Skin epidermis (tissue), 12 donors: ENCODE results near the gene MRPL38.
"Not testable (repeated sequence)": the region's sequence is repeated elsewhere in the genome, so short reads cannot be mapped to it uniquely, and the experiment has no call there.

Source experiments
- H3K27ac ChIP-seq, 21 experiments: fragments of 200-600 bp; sonication (generic) in 11 of 21; one replicate each; pipeline ENCODE4 v1.5.0; 2020; ENCODE audit warnings: mild to moderate bottlenecking in 3 of 21, inconsistent platforms in 2 of 21, moderate library complexity in 2 of 21
- H3K4me3 ChIP-seq, 7 experiments: fragments of 200-600 bp; sonication (generic) in 2 of 7; one replicate each; pipeline ENCODE4 v1.5.0; 2020; ENCODE audit warnings: inconsistent platforms in 2 of 7, mild to moderate bottlenecking in 2 of 7, moderate library complexity in 1 of 7

Gene MRPL38

DNA sequence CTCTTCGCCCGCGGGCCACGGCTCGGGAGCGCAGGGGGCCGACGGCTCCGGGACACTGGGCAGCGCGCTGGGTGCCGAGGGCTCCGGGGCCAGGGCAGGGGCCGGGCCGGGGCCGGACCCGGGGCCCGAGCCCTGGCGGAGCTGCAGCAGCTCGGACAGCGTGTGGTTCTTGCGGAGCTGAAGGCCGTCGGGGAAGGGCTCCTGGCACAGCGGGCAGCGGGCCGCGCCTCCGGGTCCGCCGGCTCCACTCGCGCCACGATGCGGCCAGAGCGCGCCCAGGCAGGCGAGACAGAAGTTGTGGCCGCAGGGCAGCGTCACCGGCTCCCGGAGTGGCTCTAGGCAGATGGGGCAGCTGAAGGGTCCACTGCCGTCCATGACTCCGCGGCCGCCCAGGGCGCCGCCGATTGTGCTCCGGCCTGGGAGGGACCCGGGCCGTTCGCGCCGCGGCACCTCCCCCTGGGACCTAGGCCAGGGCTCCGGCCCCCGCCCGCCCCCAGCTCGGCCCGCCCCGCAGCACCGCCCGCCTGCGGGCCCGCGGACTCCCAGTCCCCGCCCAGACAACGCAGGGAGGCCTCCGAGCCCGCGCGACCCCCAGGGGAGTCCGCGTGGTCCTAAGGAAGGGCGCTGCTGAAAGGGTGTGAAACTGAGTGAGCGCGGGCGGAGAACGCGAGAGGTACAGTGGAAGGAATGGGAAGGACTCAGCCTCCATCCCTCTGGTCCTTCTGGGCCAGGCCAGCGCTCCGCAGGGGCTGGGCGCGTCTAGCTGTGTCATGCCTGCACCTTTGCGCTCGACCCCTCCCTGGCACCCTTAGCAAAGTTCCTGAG, 26.3 kb downstream of the MRPL38 start, which contains the start of gene TRIM47:
TSS of gene TRIM47 (minus strand) at position 408 of the 825 bp plus-strand sequence. CDS start at position 375, 33 bp downstream.
- peak within 1 kb of the TSS; percentile 52 to 82 (median 69) for H3K4me3 ChIP-seq

DNA sequence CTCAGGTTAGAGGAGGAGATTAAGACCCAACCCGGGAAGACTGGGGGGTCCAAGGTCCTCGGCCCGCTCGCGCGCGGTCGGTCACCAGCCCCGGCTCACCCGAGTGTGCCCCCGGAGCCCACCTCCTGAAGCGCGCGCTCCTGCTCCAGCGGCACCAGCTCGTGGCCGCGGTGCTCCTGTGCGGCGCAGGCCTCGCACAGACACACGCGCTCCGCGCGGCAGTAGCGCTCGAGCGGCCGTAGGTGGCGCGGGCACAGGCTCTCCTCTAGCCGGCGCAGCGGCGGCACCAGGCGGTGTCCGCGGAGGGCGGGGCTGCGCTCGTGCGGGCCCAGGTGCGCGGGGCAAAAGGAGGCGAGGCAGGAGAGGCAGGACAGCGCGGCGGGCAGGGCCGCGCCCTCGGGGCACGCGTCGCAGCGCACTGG, 26.9 kb downstream of the MRPL38 start:
- Histone ChIP-seq H3K4me3 (peak overlapping the region; percentile 52 to 82 (median 69)), H3K27ac (peak overlapping the region; percentile 73 to 99 (median 94))

More for the DNA sequence above, 26.3 kb downstream of the MRPL38 start, which contains the start of gene TRIM47:
- peak within 1 kb of the TSS; percentile 73 to 99 (median 94) for H3K27ac ChIP-seq

- Histone ChIP-seq H3K27ac (peak overlapping the region; percentile 73 to 99 (median 94)), H3K4me3 (peak overlapping the region; percentile 52 to 82 (median 69))
Observed at GRCh38 chr17:75876938-75877751, 27.5 kb downstream of the MRPL38 start.

DNA sequence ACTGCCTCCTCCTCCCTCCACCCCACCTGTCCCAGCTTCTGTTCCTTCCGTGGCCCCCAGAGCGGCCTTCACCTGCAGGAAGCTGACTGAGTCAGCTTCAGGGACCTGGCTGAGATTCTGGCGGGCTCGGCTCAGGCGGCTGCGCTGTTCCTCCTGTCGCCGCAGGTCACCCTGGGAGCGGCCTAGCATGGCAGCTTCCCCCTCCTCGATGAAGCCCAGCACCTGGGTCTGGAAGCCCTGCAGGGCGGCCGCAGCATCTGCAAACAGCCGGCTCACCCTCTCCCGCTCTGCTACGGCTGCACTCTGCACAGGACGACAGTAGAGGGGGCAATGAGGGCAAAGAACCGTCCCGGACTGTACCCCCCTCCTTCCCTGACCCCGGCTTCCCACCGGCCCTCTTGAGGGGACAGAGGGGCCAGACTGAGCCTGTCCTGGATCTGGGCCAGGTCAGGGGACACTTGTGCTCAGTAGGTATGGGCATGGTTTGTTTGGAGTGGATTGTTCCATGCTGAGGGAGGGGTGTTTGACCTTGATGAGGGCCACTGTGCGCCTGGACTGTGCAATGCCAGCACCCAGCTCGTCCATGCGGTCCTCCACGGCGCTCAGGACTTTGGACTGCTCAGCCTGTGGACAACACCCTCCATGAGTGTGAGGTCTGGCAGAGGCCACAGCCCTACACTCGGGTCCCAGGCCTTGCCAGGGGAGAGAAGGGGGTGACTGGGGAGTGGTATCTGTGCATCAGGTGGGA, 28.3 kb downstream of the MRPL38 start:
- H3K4me3 ChIP-seq, result peak overlapping the region; percentile 52 to 82 (median 69)
- H3K27ac ChIP-seq, result peak overlapping the region; percentile 38 to 99 (median 94)

- Histone ChIP-seq H3K4me3 (peak overlapping the region; percentile 52 to 82 (median 69)), H3K27ac (peak overlapping the region in 20 of 21 experiments; percentile 81 to 99 (median 94))
Observed at GRCh38 chr17:75875940-75876189, 28.8 kb downstream of the MRPL38 start.

DNA sequence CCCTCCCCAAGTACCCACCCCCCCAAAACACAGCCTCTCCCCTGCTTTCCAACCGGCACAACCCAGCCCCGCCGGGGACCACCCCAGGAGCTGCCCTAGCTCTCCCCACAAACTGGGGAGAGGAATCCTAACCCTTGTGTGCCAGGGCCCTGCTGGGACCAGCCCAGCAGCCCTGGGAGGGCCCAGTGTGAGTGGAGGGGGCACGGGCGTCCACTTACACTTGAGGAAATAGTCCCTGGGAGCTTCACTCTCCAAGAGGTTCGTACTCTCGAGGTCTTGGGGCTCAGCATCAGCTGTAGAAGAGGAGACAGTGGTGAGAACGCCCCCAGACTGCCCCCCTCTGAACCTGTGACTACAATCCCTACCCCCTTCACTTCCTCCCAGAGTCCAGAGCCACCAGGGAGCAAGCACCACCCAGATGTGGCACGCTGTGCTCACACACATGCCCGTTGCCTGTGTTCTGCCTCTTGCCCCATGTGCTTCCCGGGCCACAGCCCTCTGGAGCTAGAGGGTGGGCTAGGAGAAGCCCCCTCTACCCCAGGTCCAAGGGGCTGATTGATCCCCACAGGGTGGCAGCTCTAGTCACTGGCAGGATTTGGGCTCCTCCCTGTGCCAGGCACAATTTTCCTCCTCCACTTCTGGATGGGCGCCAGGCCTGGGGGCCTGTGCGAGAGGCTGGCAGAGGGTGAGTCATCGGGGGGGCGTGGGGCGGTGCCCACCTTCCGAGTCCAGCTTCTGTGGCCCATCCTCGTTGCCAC, 29.3 kb downstream of the MRPL38 start:
- peak overlapping the region in 20 of 21 experiments; percentile 81 to 99 (median 94) for H3K27ac ChIP-seq

GRCh38 chr17:75874323-75875181, 30.1 kb downstream of the MRPL38 start:
- Histone ChIP-seq H3K4me3 (no peak overlapping the region), H3K27ac (peak overlapping the region in 18 of 21 experiments; percentile 81 to 99 (median 94))

More for the DNA sequence above, 29.3 kb downstream of the MRPL38 start:
- peak overlapping the region; percentile 52 to 82 (median 69) for H3K4me3 ChIP-seq

GRCh38 chr17:75873587-75874322, 30.9 kb downstream of the MRPL38 start:
- H3K4me3 ChIP-seq, result no peak overlapping the region

DNA sequence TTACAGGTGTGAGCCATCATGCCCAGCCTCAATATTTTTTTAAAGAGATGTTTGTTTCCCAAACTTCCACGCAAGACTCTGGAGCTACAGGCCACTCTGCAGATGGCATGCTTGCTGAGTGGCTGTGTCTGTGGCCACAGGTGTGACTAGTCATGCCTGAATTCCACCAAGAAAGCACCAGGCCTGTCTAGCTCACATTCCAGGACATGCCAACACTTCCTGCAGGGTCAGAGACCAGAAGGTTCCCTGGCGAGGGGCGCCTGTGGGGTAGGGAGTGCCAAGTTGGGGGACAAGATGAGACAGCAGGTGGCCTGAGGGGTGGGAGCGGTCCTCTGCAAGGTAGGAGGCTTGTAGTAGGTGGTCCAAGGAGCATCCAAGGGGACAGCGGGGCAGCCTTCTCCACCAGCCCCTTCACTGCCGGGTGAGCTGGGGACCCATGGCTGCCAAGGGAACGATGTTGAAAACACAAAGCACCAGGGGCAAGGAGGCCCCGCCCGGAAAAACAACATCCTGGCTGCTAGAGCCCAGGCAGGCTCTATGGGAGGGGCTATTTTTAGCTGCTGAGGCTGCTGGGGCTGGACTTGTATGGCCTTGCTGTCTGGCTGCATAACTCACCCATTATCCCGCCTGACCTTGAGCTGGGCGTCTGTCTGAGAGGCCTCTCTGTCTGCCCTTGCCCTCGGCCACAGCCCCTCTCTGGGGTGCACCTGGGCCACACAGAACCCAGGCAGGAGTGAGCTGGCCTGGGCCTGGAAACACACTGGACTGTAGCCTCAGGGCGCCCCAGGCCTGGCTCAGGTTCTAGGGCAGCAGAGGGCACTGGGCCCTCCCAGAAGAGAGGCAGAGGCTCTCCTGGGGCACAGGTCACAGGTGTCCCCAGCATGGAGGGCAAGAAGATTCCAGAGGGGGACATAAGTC, 32.0 kb downstream of the MRPL38 start:
- H3K4me3 ChIP-seq, result no peak overlapping the region
- peak overlapping the region; percentile 1 to 99 (median 87) for H3K27ac ChIP-seq

More at GRCh38 chr17:75873587-75874322, 30.9 kb downstream of the MRPL38 start:
- H3K27ac ChIP-seq, result peak overlapping the region in 20 of 21 experiments; percentile 1 to 99 (median 88)

- H3K27ac ChIP-seq, result peak overlapping the region in 17 of 21 experiments; percentile 16 to 96 (median 81)
- H3K4me3 ChIP-seq, result not testable (repeated sequence)
Observed at GRCh38 chr17:75870228-75870627, 34.5 kb downstream of the MRPL38 start.

DNA sequence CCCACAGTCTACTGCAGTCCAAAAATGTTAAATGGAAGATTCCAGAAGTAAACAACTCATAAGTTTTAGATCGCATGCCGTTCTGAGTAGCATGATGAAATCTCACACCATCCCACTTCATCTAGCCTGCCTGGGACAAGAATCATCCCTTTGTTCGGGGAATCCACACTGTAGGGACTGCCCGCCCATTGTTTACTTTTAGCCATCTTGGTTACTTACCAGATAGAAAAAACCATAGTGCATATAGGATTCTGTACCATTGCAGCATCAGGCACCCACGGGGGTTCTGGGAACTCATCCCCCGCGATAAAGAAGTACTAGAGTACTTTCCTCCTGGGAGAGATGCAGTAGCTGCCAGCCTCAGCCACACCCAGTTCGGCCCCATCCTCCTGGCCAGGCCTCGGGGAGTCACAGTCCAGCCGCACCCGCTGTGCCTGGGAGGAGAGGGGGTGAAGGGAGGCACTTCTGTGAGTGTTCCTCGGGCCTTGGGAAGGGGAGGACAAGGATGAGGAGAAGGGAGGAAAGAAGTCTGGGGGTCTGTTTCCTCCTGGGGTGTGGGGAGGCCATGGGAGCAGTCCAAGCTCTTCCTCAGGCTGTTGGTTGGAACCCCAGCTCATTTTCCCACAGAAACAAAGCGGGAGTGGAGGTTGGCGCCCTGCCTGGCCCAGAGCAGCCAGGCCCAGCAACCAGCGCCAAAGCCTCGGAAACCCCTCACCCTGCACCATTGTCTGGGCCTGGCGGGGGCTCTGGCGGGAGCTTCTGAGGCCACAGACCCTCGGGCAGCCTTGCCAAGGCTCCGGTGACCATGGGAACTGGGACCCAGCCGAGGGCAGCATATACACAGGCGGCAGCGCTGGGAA, 35.2 kb downstream of the MRPL38 start:
- Histone ChIP-seq H3K27ac (peak overlapping the region; percentile 16 to 96 (median 71)), H3K4me3 (peak overlapping the region in 2 of 7 experiments; percentile 0 to 1)

- peak overlapping the region in 16 of 21 experiments; percentile 9 to 96 (median 71) for H3K27ac ChIP-seq
- not testable (repeated sequence) for H3K4me3 ChIP-seq
Observed at GRCh38 chr17:75868730-75869281, 35.9 kb downstream of the MRPL38 start.

GRCh38 chr17:75865404-75866188, 39.1 kb downstream of the MRPL38 start:
- peak overlapping the region in 12 of 21 experiments; percentile 21 to 78 (median 70) for H3K27ac ChIP-seq
- H3K4me3 ChIP-seq, result not testable (repeated sequence)

DNA sequence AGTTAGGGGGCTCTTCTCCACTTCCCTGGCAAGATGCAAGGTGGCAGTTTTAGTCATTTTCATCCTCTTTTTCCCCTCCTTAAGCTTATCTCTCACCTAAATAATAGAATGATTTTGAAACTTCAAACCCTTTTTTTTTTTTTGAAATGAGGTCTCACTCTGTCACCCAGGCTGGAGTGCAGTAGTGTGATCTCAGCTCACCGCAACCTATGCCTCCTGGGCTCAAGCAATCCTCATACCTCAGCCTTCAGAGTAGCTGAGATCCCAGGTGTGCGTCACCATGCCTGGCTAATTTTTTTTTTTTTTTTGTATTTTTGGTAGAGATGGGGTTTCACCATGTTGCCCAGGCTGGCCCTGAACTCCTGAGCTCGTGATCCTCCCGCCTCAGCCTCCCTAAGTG, 39.8 kb downstream of the MRPL38 start:
- H3K4me3 ChIP-seq, result not testable (repeated sequence)
- H3K27ac ChIP-seq, result peak overlapping the region in 15 of 21 experiments; percentile 11 to 78 (median 69)
